Chondrocyte (in vitro differentiated cells): ENCODE measurements around the gene EMID1. TPM values are rescaled to one million over a fixed set of nuclear protein-coding genes. Genes with fewer than 3 reads are reported as not detected.
"Not testable (repeated sequence)": the region's sequence is repeated elsewhere in the genome, so short reads cannot be mapped to it uniquely, and the experiment has no call there.

Experiments
- DNase-seq: peaks from one replicate; pipeline ENCODE4 v3.0.0; 2021; ENCODE audit warnings: mixed read lengths, low spot score
- H3K27ac Mint-ChIP-seq: one replicate; pipeline ENCODE4 v1.8.0; 2021; ENCODE audit warnings: mild to moderate bottlenecking, moderate library complexity, mixed read lengths; ENCODE audit not compliant: unreplicated experiment
- H3K27me3 Mint-ChIP-seq: 2 replicates; pipeline ENCODE4 v1.8.0; 2021; ENCODE audit warnings: low read depth, mixed read lengths
- H3K36me3 Mint-ChIP-seq: 2 replicates; pipeline ENCODE4 v1.8.0; 2021; ENCODE audit warnings: low read depth, mixed read lengths
- H3K4me1 Mint-ChIP-seq: 2 replicates; pipeline ENCODE4 v1.8.0; 2021; ENCODE audit warnings: low read depth, mild to moderate bottlenecking, mixed read lengths
- H3K4me3 Mint-ChIP-seq: one replicate; pipeline ENCODE4 v1.8.0; 2021; ENCODE audit warnings: mild to moderate bottlenecking, moderate library complexity, mixed read lengths; ENCODE audit not compliant: unreplicated experiment
- H3K9me3 Mint-ChIP-seq: 2 replicates; pipeline ENCODE4 v1.8.0; 2021; ENCODE audit warnings: low read depth, mixed read lengths
- CTCF ChIP-seq: fragments of 200-600 bp; sonication (generic); IDR thresholded peaks from 2 replicates; pipeline ENCODE4 v1.5.0; 2021; ENCODE audit warnings: antibody characterized with exemption, mild to moderate bottlenecking, moderate library complexity
- total RNA-seq: library from RNA; stranded (reverse); gene quantifications from 3 replicates; pipeline ENCODE4 v1.2.1, GENCODE V29; 2021

EMID1 gene
- total RNA-seq, 1 donor from 2014 or later: not detected

DNA sequence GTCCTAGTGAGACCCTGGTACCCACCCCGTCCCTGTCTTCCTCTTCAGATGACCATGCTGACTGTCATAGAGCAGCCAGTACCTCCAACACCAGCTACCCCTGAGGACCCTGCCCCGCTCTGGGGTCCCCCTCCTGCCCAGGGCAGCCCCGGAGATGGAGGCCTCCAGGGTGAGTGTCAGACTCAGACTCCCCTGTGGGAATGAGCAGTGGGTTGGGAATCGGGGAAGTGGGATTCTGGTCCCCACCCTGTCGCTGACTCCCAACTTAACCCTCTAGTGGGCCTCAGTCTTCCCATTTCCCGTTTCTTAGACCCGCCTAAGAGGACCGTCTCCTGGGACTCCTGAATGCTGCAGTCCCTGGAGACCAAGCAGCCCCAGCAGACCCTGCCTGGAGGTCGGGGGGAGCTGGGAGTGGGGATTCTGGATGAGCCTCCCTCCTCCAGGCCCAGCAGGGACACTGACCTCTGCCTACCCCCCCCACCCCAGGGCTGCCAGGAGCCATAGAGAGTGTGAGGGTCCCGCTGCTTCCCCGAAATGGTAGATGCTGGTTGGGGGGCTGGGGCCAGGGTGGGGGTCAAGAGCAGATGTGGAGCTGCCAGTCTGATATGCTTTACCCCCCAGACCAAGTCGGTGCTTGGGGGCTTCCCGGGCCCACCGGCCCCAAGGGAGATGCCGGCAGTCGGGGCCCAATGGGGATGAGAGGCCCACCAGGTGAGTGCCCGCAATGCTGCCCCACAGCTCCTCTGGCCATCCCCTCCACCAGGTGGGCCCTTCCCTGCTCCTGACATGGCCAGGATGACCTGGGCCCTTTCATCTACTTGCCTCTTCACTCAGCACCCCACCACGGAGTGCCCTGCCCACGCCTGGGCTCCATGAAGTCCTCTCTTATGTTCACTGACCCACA lies 25.5 kb downstream of the EMID1 start:
- peaks cover 7% of the 10 kb centered on the region for H3K36me3 Mint-ChIP-seq
- DNase-seq: no peak
- H3K27ac Mint-ChIP-seq: no peak overlapping the region
- no peak overlapping the region for H3K4me3 Mint-ChIP-seq
- H3K27me3 Mint-ChIP-seq: peaks cover 3% of the 10 kb centered on the region
- H3K4me1 Mint-ChIP-seq: no peaks in the 10 kb centered on the region
- TF ChIP-seq CTCF: no peak
- H3K9me3 Mint-ChIP-seq: peaks cover 7% of the 10 kb centered on the region

GRCh38 chr22:29231971-29232959 lies 26.6 kb downstream of the EMID1 start:
- H3K27ac Mint-ChIP-seq: no peak overlapping the region
- H3K4me3 Mint-ChIP-seq: no peak overlapping the region

DNA sequence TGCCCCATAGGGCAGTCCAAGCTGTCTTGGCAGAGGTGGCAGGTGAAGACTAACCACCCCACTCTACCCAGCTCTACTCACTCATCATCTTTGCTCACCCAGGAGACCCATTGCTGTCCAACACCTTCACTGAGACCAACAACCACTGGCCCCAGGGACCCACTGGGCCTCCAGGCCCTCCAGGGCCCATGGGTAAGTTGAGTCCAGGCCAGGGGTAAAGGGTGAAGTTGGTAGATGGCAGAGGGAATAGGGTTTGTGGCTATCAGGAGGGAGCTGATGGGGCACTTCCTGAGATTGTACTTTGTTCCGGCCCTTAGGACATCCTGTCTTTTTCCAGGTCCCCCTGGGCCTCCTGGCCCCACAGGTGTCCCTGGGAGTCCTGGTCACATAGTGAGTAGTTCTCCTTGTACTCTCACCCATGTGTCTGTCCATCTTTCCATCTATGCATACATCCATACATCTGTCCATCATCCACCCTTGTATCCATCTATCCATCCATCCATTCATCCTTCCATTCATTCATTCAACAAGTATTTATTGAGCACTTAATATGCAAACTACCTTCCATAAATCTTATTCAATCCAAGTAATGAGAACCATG lies 27.7 kb downstream of the EMID1 start:
- peaks cover 3% of the 10 kb centered on the region for H3K27me3 Mint-ChIP-seq
- no peaks in the 10 kb centered on the region for H3K4me1 Mint-ChIP-seq
- peaks cover 7% of the 10 kb centered on the region for H3K36me3 Mint-ChIP-seq
- no peak for TF ChIP-seq CTCF
- H3K27ac Mint-ChIP-seq: no peak overlapping the region
- H3K9me3 Mint-ChIP-seq: peaks cover 7% of the 10 kb centered on the region
- no peak for DNase-seq
- H3K4me3 Mint-ChIP-seq: no peak overlapping the region

More at GRCh38 chr22:29231971-29232959, 26.6 kb downstream of the EMID1 start:
- H3K27me3 Mint-ChIP-seq: peaks cover 3% of the 10 kb centered on the region
- H3K36me3 Mint-ChIP-seq: peaks cover 7% of the 10 kb centered on the region
- TF ChIP-seq CTCF: no peak
- peaks cover 7% of the 10 kb centered on the region for H3K9me3 Mint-ChIP-seq
- no peak for DNase-seq
- H3K4me1 Mint-ChIP-seq: no peaks in the 10 kb centered on the region

DNA sequence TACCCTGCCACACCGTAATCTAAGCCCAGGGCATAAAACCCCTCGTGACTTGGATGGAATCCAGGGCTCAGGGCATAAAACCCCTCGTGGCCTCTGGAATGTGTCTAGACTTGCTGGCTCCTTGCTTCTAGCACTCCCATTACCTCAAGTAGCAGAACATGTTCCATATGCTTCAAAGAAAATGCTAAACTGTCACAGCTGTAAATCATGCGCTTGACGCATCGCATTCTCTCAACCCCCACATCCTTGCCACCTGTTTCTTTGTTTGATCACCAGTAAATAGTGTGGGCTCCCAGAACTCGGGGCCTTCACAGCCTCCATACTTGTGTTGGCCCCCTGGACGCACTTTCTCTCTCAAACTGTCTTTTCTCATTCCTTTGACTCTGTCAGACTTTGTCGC lies 34.8 kb downstream of the EMID1 start:
- H3K36me3 Mint-ChIP-seq, H3K27me3 Mint-ChIP-seq, H3K27ac Mint-ChIP-seq, DNase-seq, H3K4me3 Mint-ChIP-seq, H3K4me1 Mint-ChIP-seq: not testable (repeated sequence)
- H3K9me3 Mint-ChIP-seq: peaks cover 26% of the 10 kb centered on the region

- H3K27ac Mint-ChIP-seq: no peak overlapping the region
- peaks cover 5% of the 10 kb centered on the region for H3K27me3 Mint-ChIP-seq
- DNase-seq: no peak
- no peaks in the 10 kb centered on the region for H3K4me1 Mint-ChIP-seq
- TF ChIP-seq CTCF: no peak
- H3K4me3 Mint-ChIP-seq: no peak overlapping the region
- H3K9me3 Mint-ChIP-seq: peaks cover 23% of the 10 kb centered on the region
- peaks cover 6% of the 10 kb centered on the region for H3K36me3 Mint-ChIP-seq
Measured at GRCh38 chr22:29243874-29244446, 38.3 kb downstream of the EMID1 start.
